DMS153 treated with DMSO at 0.1 percent for 48 hours (cell line): Measurements from ENCODE around the gene JARID2.

Experiments
- DNase-seq: peaks from one replicate; lab custom pipeline; 2025; ENCODE audit not compliant: unreplicated experiment; lab: John Stamatoyannopoulos, UW

Gene JARID2

DNA sequence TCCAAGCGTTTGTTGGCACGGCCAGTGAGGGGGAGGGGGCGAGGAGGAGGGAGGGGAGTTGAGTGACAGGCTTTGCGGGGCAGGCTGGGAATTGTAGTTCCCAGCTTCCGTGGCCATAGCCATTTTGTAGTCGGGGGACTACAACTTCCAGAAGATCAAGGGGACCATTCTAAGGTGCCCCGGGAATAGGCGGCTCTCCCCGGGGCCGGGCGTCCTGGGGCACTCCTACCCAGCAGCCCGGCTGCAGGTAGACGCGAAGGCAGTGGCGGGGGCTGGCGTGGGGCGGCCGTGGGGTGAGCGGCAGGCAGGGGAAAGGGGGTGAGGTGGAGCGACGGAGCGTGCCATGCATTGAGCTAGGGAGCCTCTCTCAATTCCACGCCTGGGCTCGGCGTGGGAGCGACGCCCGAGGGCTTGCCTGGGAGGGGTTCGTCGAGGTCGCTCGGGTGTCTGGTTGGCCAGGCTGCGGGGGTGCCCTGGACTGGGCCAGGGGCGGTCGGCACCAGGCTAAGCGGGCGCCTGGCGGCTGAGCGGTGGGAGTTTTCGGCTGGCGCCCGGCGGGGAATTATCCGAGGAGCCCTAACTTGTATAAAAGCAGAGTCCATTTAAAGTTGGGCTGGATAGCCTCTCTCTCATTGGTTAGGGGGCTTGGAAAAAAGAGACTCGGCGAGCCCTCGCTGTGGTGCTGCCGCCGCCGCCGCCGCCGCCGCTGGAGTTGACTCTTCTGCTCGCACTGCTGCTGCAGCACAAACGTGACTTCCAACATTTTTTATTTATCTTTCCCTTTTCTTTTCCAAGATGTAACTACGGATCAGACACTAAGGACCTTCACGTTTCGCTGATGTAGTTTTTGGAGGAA, at the start of gene JARID2:
JARID2 (plus strand) TSS at position 709 of the 856 bp plus-strand sequence. CDS start 471 bp downstream, outside the sequence.
- DNase-seq, result peak; percentile 84

DNA sequence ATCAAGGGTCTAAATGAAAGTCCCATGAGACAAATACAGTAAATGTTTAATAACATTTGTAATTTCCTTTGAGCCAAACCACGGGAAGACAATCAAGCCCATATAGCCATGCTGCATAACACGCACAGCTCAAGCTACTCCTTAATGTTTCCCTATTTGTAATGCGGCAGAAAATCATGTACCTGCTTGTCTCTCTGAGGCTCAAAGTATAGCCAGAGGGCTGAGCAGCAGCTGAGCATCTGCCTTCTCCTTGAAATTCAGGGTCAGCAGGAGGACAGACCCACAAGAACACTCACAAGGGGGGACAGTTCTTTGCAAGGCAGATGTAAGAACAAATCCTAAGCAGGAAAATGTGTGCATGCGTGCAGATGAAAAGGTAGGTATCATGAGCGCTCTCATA, 45.8 kb upstream of the JARID2 start:
- no peak for DNase-seq

DNA sequence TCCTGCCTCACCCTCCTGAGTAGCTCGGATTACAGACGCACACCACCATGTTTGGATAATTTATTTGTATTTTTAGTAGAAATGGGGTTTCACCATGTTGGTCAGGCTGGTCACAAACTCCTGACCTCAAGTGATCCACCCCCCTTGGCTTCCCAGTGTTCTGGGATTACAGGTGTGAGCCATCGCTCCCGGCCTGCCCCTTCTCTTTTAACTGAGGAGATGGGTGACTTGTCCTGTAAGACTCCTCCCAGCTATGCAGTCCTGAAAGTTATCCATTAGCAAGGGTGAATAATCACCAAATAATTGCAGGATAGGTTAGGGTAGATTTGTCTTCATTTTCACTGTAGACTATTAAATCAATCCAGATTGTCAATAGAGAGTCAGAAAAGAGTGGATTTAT, 40.5 kb upstream of the JARID2 start:
- no peak for DNase-seq

DNA sequence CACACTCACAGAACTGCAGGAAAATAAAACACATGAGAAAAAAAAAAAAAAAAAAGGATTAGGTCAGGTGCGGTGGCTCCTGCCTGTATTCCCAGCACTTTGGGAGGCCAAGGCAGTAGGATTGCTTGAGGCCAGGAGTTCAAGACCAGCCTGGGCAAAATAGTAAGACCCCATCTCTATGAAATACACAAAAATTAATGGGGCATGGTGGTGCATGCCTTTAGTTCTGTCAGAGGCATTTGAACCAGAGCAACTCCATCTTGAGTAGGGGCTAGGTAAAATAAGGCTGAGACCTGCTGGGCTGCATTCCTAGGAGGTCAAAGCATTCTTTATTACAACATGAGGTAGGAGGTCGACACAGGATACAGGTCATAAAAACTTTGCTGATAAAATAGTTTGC, 39.0 kb upstream of the JARID2 start:
- no peak for DNase-seq

DNA sequence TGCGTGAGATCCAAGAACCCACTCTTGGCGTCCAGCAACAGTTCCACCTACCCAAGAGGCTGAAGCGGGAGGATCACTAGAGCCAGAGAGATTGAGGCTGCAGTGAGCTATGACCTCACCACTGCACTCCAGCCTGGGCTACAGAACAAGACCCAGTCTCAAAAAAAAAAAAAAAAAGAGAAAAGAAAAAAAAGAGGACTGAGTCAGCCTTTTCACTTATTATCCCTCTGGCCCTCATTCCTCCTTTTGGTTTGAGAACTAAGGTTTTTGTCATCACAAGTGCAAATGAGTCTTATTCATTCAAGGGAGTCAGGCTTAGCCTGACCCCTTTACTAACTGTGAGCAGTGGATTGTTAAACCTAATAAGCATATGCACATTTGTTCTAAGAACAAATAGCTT, 37.9 kb upstream of the JARID2 start:
- no peak for DNase-seq

DNA sequence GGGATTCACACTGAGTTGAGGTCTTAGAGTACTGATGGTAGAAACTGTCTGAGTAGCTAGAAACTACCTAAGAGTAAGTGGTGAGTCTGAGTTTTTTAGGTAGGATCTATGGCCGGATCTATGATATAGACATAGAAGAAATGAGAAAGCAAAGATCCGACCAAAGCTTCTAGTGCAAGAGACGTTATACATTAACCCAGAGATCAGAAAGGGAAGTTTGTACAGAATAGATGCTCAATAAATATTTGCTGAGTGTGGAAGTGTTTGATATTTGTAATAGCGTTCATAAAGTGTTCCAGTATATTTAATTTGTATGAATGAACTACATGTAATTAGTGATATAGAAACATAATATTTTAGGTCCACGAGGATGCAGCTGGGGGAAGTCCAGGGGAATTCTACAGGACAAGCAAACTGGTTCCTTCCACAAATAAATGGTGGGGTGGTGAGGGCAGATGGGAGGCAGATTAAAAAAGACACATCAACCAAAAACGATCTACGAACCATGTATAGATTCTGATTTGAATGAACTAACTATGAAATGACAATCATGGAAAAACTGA, 31.9 kb upstream of the JARID2 start:
- no peak for DNase-seq

DNA sequence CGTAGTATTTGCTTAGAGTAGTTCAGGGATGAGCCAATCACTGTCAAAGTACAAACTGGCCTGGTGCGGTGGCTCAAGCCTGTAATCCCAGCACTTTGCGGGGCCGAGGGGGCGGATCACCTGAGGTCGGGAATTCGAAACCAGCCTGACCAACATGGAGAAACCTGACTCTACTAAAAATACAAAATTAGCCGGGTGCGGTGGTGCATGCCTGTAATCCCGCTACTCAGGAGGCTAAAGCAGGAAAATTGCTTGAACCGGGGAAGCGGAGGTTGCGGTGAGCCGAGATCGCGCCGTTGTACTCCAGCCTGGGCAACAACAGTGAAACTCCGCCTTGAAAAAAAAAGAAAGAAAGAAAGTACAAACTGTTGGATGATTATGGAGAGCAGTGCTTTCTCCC, 27.5 kb upstream of the JARID2 start:
- DNase-seq, result no peak

DNA sequence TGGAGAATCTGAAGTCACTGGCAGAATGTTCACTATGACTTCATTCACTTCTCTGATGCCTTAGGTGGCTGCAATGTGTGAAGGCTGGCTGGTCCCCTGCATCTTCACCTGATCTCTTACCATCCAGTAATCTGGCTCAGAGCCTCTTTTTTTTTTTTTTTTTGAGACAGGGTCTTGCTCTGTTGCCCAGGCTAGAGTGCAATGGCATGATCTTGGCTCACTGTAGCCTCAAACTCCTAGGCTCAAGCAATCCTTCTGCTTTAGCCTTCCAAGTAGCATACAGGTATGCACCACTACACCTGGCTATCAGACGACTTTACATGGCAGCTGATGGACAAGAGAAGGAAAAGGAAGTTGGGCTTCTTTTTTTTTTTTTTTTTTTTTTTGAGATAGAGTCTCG, 25.8 kb upstream of the JARID2 start:
- no peak for DNase-seq

DNA sequence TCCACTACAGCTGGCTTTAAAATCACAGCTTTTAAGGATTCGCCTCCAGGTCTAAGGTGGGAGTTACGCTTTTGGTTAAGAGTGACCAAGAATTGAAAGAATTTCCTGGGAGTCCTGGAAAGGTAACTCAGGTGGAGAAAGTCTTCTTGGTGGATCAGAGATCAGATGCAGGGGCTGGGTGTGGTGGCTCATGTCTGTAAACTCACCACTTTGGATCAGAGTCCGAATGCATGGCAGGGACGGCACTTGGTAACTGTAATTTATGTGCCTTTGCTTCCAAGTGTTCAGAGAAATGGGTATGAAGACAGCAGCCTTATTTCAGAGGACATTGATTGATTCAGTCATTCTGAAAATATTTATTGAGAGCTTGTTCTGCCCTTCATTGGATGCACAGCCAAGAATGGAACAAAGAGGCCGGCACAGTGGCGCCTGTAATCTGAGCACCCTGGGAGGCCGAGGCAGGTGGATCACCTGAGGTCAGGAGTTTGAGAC, 18.0 kb upstream of the JARID2 start:
- no peak for DNase-seq

DNA sequence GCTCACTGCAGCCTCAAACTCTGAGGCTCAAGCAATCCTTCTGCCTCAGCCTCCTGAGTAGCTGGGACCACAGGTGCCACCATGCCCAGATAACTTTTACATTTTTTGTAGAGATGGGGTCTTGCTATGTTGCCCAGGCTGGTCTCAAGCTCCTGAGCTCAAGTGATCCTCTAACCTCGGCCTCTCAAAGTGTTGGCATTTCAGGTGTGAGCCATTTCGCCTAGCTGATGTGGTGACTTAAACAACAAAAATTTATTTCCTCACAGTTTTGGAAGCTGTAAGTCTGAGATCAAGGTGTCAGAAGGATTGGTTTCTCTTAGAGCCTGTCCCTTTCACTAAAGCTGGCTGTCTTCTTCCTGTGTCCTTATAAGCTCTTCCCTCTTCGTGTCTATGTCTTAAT, 15.0 kb upstream of the JARID2 start:
- DNase-seq, result no peak

DNA sequence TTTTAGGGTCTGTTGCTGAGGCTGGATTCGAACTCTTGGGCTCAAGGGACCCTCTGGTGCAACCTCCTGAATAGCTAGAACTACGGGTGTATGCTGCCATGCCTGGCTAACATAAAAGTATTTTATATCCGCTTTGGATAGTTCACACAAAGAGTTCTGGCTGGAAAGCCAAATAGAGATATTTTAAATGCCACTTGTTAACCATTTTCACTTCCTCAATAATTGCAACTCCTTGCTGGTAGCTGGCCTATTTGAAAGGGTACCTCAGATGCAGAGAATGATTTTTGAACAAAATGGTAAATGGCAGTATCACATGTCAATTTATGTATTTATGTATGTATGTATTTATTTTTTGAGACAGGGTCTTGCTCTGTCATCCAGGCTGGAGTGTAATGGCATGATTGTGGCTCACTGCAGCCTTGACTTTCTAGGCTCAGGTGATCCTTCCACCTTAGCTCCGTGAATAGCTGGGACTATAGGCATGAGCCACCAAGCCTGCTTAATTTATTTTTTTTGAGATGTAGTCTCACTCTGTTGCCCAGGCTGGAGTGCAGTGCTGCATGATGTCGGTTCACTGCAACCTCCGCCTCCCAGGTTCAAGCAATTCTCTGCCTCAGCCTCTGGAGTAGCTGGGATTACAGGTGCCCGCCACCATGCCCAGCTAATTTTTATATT, 12.9 kb upstream of the JARID2 start:
- no peak for DNase-seq

DNA sequence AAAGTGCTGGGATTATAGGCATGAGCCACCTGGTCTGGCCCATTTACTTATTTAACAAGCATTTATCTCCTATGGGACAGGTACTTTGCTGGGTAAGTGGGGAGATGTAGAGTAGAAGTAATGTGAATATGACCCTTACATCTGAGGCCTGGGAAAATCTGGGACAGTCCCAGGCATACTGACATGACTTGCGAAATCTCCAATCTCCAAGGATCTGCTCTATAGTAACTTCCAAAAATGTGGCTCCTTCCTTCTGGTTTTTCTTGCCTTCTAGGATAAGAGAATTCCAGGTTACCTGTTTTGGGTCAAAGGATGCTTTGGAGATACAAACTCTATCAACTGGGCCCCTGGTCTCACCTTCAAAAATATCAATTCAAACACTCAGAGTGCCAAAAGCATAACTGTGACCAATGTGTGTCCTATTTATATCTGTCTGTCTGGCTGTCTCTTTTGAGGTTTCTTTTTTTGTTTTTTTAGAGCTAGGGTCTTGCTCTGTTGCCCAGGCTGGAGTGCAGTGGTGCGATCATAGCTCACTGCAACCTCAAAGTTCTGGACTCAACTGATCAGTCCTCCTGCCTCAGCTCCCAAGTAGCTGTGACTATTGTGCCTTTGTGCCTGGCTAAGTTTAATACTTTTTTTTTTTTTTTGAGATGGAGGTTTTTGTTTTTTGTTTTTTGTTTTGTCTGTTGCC, 11.7 kb upstream of the JARID2 start:
- DNase-seq, result no peak

DNA sequence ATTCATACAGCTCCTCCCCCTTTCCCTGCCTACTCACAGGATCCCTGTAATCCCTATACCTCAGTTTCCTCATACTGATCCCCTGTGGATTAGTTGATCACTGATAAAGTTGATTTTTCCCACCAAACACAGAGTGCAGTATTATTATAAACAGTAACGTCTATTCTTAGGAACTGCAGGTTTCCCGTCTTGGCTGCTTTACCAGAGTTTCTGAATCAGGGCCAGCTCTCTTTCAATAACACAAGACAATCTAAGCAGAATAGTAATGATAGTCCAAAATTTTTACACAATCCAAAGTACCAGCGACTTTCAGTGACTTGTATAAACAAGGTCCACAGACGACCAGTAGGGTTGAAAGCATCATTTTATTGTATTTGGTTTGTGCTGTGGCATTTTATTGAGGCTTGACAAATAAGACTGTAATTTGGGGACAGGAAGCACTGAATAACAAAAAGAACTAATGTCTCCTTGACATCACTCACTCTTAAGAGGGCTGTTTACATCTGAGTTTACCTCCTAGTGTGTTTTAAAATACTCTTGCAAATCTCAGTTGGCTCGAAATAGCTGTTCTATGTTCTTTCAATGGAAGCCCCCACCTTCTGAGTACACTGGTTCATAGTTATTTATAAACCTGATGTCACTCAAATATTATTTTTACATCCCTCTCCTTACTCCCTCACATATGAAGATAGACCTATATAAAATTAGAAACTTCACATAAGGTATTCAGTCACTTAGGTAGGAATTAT, 6.1 kb upstream of the JARID2 start:
- no peak for DNase-seq

DNA sequence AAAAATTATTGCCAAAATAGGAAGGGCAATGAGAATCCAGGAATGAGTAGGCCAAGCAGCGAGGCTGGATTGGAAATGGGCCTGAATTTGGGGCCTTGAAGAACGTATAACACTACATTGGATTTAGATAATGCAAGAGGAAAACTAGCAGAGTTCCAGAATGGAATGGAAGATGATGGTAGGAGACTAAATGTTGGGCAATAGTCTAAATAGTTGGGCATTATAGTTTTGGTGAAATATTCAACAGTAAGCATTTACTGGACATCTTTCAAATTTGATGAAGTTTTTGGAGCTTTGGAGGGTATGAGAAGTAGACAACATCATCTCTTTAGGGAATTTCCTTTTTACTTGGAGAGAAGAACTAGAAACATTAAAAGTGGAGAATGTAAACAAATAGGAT, 3.4 kb upstream of the JARID2 start:
- no peak for DNase-seq

DNA sequence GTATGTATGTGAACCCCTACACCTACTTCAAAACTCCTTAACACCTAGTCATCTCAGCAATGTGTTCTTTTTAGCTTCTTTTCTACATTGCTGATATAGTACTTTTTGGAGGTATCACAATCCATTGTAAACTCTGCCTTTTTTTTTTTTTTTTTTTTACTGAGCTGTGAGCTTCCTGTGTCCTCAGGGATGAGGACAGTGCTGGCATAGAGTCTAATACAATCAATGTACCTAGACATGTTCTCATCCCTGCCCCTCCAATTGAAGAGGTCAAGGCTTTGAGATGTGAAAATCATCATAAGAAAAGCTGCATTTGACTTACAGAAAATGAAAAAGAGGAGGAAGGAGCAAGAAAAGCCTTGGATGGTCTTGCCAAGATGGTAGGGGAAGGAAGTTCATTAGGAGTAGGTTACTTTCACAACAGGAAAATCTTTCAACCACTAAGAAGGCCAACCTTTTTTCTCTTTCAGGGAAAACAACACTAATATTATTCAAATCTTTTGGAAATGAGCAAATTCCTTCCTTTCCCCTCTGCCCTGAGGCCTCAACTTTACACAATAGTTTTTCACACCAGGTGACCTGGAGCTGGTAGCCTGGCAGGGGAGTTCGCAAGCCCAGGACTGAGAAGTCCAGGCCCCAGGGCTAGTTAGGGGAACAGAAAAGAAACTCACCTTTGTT, 2.8 kb upstream of the JARID2 start:
- DNase-seq, result no peak

DNA sequence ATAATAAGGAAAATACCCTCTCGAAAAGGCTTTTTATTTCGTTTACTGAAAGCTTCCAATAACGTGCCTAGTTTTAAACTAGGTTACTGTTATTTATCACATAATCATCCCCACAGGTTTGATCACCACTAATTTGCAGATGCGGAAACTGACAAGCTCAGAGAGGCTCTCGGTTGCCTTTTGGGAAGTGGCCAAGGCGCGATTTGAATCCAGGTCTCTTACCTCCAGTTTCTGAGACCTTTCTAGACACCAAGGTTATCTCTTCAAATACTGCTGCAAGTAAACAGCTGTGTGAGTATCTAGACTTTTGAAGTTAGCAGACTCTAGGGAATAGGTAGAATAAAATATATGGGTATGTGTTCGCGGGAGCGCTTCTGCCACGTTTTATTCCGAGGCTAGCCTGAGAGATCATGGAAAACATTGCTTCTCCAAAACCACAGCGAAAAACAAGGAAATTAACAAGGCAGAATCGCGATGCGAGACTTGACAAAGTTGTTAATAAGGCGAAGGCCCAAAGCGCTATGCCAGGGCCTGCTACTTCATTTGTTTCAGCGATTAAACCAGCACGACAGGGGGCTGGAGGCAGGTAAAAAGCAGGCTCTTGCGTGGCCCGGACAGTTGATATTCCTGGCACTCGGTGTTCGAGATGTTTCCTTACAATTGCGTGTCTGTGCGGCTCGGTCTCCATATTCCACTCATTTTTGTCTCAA, 1.8 kb upstream of the JARID2 start:
- DNase-seq, result no peak

DNA sequence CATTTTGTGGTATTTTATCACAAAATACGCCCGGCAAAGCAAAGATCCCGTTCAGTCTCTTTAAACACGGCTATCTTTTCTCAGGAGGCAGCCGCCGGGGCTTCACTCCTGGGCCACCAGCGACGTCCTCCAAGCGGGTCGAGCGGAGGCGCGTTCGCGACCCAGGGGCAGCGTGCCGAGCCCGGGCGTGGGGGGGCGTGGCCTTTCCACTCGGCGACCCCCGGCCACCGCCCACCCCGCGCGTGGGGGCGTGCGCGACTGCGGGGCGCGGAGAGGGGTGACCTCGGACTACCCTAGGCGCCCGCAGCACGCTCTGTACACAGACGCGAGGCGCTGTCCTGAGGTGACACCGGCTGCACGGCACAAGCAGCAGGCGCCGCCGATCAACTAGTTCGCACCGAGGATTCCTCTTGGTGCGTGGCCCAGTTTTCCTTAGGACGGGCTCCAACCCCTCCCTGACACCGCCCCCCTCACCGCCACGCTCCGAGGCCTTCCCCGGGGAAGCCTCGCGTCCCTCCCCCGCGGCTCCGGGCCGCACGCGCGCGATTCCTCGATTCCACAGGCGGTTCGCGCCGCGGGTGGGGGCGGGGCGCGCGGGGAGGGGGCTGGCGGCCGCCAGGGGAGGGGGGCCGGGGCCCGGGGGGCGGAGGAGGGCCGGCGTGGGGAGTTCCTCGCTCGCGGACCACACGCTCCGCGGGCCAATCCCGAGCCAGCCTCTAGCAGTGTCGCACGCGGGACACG, 1.1 kb upstream of the JARID2 start:
- no peak for DNase-seq

DNA sequence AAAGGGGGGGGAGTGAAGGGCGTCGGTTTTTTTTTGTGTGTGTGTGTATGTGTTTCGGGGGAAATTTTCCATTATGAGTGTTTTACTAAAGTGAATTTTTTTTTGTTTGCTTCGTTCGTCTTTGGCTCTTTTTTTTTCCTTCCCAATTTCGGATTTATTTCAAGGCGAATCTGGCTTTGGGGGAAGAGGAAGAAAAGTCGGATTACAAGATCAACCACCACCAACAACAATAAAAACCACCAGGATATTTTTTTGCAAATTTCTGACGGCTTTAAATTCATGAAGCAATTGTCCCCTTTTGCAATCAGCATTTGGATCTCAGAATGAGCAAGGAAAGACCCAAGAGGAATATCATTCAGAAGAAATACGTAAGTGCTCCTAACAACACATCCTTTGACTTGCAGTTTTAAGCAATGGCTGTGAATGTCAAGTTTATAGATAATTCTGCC, 372 bp downstream of the JARID2 start:
- no peak for DNase-seq
